ENCODE data around the gene MDH2.
"Not testable (repeated sequence)": the region's sequence is repeated elsewhere in the genome, so short reads cannot be mapped to it uniquely, and the experiment has no call there.

Gene MDH2

DNA sequence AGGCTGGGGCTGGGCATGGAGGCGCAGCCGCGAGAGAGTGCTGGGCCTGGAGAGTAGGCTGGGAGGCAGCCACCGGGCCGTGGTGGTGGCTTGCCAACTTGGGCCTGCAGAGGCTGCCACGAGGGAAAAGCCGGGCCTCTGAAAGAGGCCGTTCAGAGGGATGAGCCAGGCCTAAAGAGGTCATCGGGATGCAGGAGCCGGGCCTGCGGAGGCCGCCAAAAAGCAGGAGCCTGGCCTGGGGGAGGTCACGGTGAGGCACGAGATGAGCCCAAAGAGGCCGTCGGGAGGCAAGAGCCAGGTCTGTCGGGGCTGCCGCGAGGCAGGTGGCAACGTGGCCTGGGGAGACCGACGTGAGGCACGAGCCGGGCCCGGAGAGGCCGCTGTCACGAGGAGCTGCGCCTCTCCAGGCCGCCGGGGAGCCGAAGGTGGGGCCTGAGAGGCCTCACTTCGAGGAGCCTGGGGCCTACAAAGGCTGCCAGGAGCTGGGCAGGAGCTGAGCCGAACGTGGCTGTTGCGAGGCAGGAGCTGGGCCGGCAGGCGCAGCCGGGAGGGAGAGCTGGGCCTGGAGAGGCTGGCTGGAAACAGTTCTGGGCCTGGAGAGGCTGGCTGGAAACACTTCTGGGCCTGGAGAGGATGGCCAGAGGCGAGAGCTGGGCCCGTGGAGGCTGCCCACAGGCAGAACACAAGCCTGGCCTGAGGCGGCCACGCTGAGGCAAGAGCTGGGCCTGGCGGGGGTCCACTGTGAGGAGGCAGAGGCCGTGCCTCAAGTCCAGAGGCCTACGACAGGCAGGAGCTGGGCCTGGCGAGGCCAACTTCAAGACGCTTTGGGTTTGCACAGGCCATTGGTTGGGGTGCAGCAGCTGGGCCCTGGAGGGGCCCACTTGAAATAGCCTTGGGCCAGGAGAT is 24.6 kb downstream of the MDH2 start:
- DNase-seq, result no peak

DNA sequence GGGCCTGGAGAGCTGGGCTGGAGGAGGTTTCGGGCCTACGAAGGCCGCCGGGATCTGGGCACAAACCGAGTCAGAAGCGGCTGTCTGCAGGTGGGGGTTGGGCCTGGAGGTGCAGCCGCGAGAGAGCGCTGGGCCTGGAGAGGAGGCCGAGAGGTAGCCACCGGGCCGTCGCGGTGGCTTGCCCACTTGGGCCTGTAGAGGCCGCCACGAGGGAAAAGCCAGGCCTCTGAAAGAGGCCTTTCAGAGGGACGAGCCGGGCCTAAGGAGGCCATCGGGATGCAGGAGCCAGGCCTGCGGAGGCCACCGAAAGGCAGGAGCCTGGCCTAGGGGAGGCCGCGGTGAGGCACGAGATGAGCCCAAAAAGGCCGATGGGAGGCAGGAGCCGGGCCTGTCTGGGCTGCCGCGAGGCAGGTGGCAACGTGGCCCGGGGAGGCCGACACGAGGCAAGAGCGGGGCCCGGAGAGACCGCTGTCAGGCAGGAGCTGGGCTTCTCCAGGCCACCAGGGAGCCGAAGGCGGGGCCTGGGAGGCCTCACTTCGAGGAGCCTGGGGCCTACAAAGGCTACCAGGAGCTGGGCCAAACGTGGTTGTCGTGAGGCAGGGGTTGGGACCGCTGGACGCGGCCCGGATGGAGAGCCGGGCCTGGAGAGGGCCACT is 25.6 kb downstream of the MDH2 start:
- DNase-seq, result no peak

DNA sequence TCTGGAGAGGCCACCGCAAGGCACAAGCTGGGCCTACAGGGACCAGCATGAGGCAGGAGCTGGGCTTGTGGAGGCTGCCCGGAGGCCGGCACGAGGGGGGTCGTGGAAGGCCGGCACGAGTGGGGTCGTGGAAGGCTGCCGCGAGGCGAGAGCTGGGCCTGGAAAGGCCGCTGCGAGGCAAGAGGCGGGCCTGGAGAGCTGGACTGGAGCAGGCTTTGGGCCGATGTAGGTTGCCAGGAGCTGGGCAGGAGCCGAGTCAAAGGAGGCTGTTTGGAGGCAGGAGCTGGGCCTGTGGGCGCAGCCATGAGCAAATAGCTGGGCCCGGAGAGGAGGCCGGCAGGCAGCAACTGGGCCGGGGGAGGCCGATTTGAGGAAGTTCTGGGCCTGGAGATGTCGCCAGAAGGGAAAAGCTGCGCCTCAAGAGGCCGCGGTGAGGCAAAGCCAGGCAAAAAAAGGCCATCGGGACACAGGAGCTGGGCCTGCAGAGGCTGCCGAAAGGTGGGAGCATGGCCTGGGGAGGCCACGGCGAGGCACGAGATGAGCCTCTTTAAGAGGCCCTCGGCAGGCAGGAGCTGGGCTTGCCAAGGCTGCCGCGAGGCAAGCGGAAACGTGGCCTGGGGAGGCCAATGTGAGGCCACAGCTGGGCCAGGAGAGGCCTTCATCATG is 26.5 kb downstream of the MDH2 start:
- no peak for DNase-seq

GRCh38 chr7:76074972-76075370 is 27.1 kb downstream of the MDH2 start:
- DNase-seq, result no peak

- DNase-seq, result no peak
Measured at GRCh38 chr7:76076995-76077394, 29.1 kb downstream of the MDH2 start.

GRCh38 chr7:76077435-76077834 is 29.5 kb downstream of the MDH2 start:
- no peak for DNase-seq

- no peak for DNase-seq
Measured at GRCh38 chr7:76080204-76080603, 32.3 kb downstream of the MDH2 start.

DNA sequence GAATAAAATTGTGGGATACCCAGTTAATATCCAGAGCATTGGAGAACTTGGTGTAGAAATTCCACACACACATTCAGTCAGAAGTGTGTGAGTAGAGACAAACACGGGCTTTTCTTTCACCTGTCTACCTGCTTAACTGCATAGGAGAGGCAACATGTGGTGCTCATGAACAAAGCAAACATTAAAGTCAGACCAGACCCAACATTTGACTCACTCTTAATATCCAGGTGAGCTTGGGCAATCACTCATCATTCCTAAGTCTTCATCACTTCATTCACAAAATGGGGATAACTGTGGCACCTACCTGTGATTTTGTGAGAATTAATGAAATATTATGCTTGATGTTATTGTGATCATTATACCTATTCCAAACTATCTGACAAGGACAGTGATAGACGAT is 36.2 kb downstream of the MDH2 start:
- not testable (repeated sequence) for DNase-seq

- no peak for DNase-seq
Measured at GRCh38 chr7:76086070-76086469, 38.2 kb downstream of the MDH2 start.

DNA sequence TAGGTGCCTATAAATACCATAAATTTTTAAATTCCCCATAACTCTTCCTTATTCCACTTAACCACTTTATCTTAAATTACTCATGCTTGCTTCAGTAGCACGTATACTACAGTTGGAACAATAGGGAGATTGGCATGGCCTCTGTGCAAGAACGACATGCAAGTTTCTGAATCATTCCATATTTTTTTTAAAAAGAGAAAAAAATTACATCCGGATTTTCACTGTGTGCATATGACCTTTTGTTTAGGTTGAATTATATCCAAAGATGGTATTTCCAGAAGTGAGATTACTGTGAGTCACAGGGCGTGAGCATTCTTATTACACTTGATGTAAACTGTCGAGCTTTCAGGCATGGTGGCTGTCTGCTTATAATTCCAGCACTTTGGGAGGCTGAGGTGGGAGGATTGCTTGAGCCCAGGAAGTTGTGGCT is 39.5 kb downstream of the MDH2 start:
- DNase-seq, result not testable (repeated sequence)

DNA sequence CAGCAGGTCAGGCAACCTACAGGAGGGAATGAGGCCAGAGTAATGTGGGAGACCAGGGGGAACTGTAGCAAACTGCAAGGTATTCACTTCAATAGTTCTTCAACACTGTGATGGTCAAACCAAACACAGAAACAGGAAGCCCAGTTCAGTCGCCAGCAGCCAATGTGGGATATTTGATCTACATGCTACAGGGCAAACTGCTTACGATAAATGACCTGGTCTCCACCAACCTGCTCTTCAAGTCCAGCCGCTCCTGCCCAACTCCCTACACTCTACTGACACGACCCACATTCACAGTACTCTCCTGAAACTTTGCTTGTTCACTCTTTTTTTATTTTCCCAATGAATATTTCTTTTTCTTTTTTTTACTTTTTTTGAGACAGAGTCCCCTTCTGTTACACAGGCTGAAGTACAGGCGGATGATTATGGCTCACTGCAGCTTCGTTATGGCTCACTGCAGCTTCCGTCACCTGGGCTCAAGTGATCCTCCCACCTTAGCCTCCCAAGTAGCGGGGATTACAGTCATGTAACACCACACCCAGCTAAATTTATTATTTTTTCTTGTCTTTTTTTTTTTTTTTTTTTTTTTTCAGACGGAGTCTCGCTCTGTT is 42.1 kb downstream of the MDH2 start:
- no peak for DNase-seq

- no peak for DNase-seq
Measured at GRCh38 chr7:76091506-76091905, 43.6 kb downstream of the MDH2 start.

GRCh38 chr7:76093531-76093930 is 45.6 kb downstream of the MDH2 start:
- DNase-seq, result not testable (repeated sequence)

- DNase-seq, result not testable (repeated sequence)
Measured at GRCh38 chr7:76094326-76094725, 46.4 kb downstream of the MDH2 start.

GRCh38 chr7:76095908-76096307 is 48.0 kb downstream of the MDH2 start:
- no peak for DNase-seq

- DNase-seq, result not testable (repeated sequence)
Measured at GRCh38 chr7:76101693-76102437, 54.0 kb downstream of the MDH2 start.

DNA sequence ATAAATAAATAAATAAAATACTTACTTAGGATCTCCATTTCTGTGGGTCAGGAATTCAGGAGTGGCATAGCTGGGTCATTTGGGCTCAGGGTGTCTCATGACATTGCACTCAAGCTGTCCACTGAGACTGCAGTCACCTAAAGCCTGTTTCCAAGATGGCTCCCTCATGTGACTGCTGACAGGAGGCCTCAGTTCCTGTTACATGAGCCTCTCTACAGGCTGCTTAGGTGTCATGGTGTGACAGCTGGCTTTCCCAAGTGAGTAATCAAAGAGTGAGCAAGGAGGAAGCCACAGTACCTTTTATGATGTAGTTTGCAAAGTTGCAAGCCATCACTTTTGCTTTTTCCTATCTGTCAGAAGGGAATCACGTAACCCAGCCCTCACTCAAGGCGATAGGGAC is 55.9 kb downstream of the MDH2 start:
- not testable (repeated sequence) for DNase-seq

- DNase-seq, result not testable (repeated sequence)
Measured at GRCh38 chr7:76106130-76106529, 58.2 kb downstream of the MDH2 start.

GRCh38 chr7:76106893-76107292 is 59.0 kb downstream of the MDH2 start:
- DNase-seq, result no peak

- no peak for DNase-seq
Measured at GRCh38 chr7:76108540-76109233, 60.8 kb downstream of the MDH2 start.

- not testable (repeated sequence) for DNase-seq
Measured at GRCh38 chr7:76113042-76113630, 65.2 kb downstream of the MDH2 start.
